Hepatocyte (in vitro differentiated cells): ENCODE data around the gene SLC7A8. TPM values are rescaled to one million over a fixed set of nuclear protein-coding genes. Genes with fewer than 3 reads are reported as not detected.

Source experiments
- DNase-seq: peaks from one replicate; pipeline ENCODE4 v3.0.0-alpha.2; 2016; ENCODE audit warnings: low spot score
- H2AFZ ChIP-seq: fragments of 200-600 bp; sonication (generic); 2 replicates; pipeline ENCODE4 v1.6.0; 2016; ENCODE audit warnings: antibody characterized with exemption, mild to moderate bottlenecking
- H3K27ac ChIP-seq: fragments of 200-600 bp; sonication (generic); 2 replicates; pipeline ENCODE4 v1.5.1; 2016; ENCODE audit warnings: mild to moderate bottlenecking
- H3K27me3 ChIP-seq: fragments of 200-600 bp; sonication (generic); 2 replicates; pipeline ENCODE4 v1.6.1; 2016
- H3K36me3 ChIP-seq: fragments of 200-600 bp; sonication (generic); replicated peaks from 2 replicates; pipeline ENCODE4 v1.5.1; 2016; ENCODE audit warnings: low read depth; ENCODE audit not compliant: insufficient read depth
- H3K4me1 ChIP-seq: fragments of 200-600 bp; sonication (generic); 2 replicates; pipeline ENCODE4 v1.5.1; 2016; ENCODE audit warnings: mild to moderate bottlenecking, moderate library complexity; ENCODE audit not compliant: insufficient read depth
- H3K4me2 ChIP-seq: fragments of 200-600 bp; sonication (generic); 2 replicates; pipeline ENCODE4 v1.6.0; 2016
- H3K4me3 ChIP-seq: fragments of 200-600 bp; sonication (generic); 2 replicates; pipeline ENCODE4 v1.5.1; 2016; ENCODE audit warnings: mild to moderate bottlenecking
- H3K79me2 ChIP-seq: fragments of 200-600 bp; sonication (generic); 2 replicates; pipeline ENCODE4 v1.6.0; 2017; ENCODE audit warnings: mild to moderate bottlenecking
- H3K9me2 ChIP-seq: fragments of 200-600 bp; sonication (generic); replicated peaks from 2 replicates; pipeline ENCODE4 v1.6.0; 2017; ENCODE audit warnings: mild to moderate bottlenecking; ENCODE audit not compliant: insufficient read depth
- H3K9me3 ChIP-seq: fragments of 200-600 bp; sonication (generic); 2 replicates; pipeline ENCODE4 v1.5.1; 2016; ENCODE audit warnings: low read depth, mild to moderate bottlenecking
- H4K20me1 ChIP-seq: fragments of 200-600 bp; sonication (generic); 2 replicates; pipeline ENCODE4 v1.6.0; 2016; ENCODE audit warnings: mild to moderate bottlenecking; ENCODE audit not compliant: insufficient read depth, poor library complexity, severe bottlenecking
- CTCF ChIP-seq: fragments of 200-600 bp; sonication (generic); IDR thresholded peaks from 2 replicates; pipeline ENCODE4 v1.5.1; 2016; ENCODE audit warnings: antibody characterized with exemption, mild to moderate bottlenecking; ENCODE audit not compliant: poor library complexity
- EZH2 ChIP-seq: fragments of 200-600 bp; sonication (generic); IDR thresholded peaks from 2 replicates; pipeline ENCODE4 v1.6.1; 2016; ENCODE audit warnings: antibody characterized with exemption, mild to moderate bottlenecking, borderline replicate concordance
- EZH2phosphoT487 ChIP-seq: fragments of 200-600 bp; sonication (generic); IDR thresholded peaks from one replicate; pipeline ENCODE4 v1.6.1; 2018; ENCODE audit warnings: antibody characterized with exemption, mild to moderate bottlenecking, low read depth, moderate library complexity; ENCODE audit not compliant: unreplicated experiment, severe bottlenecking
- WGBS: methylation state at CpG from one replicate; pipeline ENCODE4 v1.1.6; 2016; ENCODE audit warnings: low lambda C conversion rate; ENCODE audit errors: missing lambda C conversion rate; 5-methylcytosine and 5-hydroxymethylcytosine counted together
- polyA plus RNA-seq: library from polyadenylated mRNA; unstranded; fragments of >200 nt; fragmentation: Nextera tagmentation; extraction: Ambion mirVana; gene quantifications from 2 replicates; pipeline ENCODE4 v1.2.1, GENCODE V29; 2016
- total RNA-seq: library from RNA; depleted of rRNA; stranded (reverse); fragments of >200 nt; gene quantifications from 2 replicates; pipeline ENCODE4 v1.2.3, GENCODE V29; 2014

Gene SLC7A8
- total and polyA plus RNA-seq, 2 experiments from 2014 or later: 54.6 to 123 TPM

- Histone ChIP-seq H3K4me1 (no peaks in the 10 kb centered on the region), H3K27ac (no peak overlapping the region), H4K20me1 (no peaks in the 10 kb centered on the region), H3K79me2 (no peaks in the 10 kb centered on the region), H3K36me3 (no peaks in the 10 kb centered on the region), H3K9me2 (no peaks in the 10 kb centered on the region), H3K9me3 (no peaks in the 10 kb centered on the region), H3K27me3 (peaks cover 12% of the 10 kb centered on the region), H3K4me3 (no peak overlapping the region), H3K4me2 (no peak overlapping the region), H2AFZ (no peak overlapping the region)
- 77% methylated on average over 10 of the region's 10 CpGs for WGBS
- TF ChIP-seq EZH2 (no peak), EZH2phosphoT487 (no peak), CTCF (no peak)
- peak; percentile 40 for DNase-seq
Measured at GRCh38 chr14:23115039-23115731, 68.3 kb downstream of the SLC7A8 start.

DNA sequence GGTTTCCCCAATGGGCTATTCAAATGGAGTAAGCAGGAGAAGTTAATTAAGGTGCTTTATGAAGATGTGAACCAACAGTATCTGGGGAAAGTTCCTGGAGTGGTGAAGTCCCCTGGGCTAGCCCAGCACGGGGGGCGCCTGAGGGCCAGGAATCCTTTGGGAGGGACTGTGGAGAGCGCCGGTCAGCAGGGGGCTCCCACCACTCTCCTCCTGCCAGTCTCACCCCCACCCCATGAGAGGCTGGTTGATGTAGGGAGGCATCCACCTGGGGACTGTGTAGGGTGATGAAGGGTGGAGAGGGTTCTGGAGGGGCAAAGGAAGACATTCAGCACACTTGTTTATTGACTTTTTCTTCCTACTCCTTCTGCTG is 68.8 kb downstream of the SLC7A8 start:
- TF ChIP-seq EZH2phosphoT487: no peak
- no peak for TF ChIP-seq EZH2
- TF ChIP-seq CTCF: no peak
- 48% methylated on average over 4 of the region's 4 CpGs for WGBS

GRCh38 chr14:23114120-23114458 is 69.4 kb downstream of the SLC7A8 start:
- 74% methylated on average over 5 of the region's 5 CpGs for WGBS
- H3K27ac ChIP-seq: no peak overlapping the region
- no peaks in the 10 kb centered on the region for H3K4me1 ChIP-seq
- no peaks in the 10 kb centered on the region for H4K20me1 ChIP-seq
- H3K4me3 ChIP-seq: no peak overlapping the region
- TF ChIP-seq EZH2: no peak
- no peaks in the 10 kb centered on the region for H3K9me3 ChIP-seq
- H3K9me2 ChIP-seq: no peaks in the 10 kb centered on the region
- no peak overlapping the region for H3K4me2 ChIP-seq
- H3K36me3 ChIP-seq: no peaks in the 10 kb centered on the region
- H3K79me2 ChIP-seq: no peaks in the 10 kb centered on the region
- DNase-seq: no peak
- peaks cover 13% of the 10 kb centered on the region for H3K27me3 ChIP-seq
- no peak overlapping the region for H2AFZ ChIP-seq

More for the DNA sequence above, 68.8 kb downstream of the SLC7A8 start:
- Histone ChIP-seq H2AFZ (no peak overlapping the region), H3K27ac (no peak overlapping the region), H3K9me2 (no peaks in the 10 kb centered on the region), H4K20me1 (no peaks in the 10 kb centered on the region), H3K4me3 (no peak overlapping the region), H3K4me2 (no peak overlapping the region), H3K36me3 (no peaks in the 10 kb centered on the region), H3K4me1 (no peaks in the 10 kb centered on the region), H3K79me2 (no peaks in the 10 kb centered on the region), H3K9me3 (no peaks in the 10 kb centered on the region), H3K27me3 (peaks cover 13% of the 10 kb centered on the region)
- DNase-seq: no peak

DNA sequence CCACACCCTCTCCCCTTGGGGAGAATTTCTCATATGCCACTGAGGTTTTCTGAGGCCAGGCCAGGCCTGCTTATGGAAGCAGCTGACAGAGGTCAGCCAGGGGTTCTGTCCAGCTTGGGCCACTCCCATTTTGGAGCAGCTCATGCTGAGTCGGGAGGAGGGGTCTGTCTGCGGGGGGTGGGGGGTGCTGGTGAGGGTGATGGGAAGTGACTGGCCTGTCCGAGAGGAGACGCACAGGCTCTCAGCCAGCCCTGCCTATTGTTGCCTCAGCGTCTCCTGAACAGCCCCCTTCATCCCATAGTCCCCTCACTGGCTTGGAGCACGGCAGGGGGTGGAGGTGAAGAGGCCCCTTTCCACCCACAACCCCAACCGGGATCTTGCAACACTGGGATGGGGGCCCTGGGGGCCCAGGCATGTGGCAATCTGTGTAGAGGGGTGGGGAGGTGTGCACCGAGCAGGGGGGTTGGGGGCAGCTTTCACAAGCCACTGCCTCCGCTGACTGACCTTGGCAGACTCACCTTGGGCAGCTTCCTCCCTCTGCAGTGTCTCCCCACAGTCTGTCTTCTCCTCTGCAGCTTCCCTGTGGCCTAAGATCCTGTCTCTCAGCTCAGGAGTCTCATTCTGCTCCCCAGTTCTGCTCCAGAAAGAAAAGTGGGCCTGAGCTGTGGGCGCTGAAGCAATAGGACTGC is 69.9 kb downstream of the SLC7A8 start:
- Histone ChIP-seq H3K9me3 (no peaks in the 10 kb centered on the region), H3K4me1 (no peaks in the 10 kb centered on the region), H3K9me2 (no peaks in the 10 kb centered on the region), H2AFZ (no peak overlapping the region), H4K20me1 (no peaks in the 10 kb centered on the region), H3K27ac (no peak overlapping the region), H3K79me2 (no peaks in the 10 kb centered on the region), H3K4me3 (no peak overlapping the region), H3K4me2 (no peak overlapping the region), H3K36me3 (no peaks in the 10 kb centered on the region), H3K27me3 (peaks cover 13% of the 10 kb centered on the region)
- TF ChIP-seq CTCF: no peak
- no peak for TF ChIP-seq EZH2phosphoT487
- TF ChIP-seq EZH2: no peak
- no peak for DNase-seq
- 49% methylated on average over 8 of the region's 10 CpGs for WGBS
